Upper lobe of left lung (tissue), 6 donors: Measurements from ENCODE around the gene TAF4. TPM values are rescaled to one million over a fixed set of nuclear protein-coding genes. Genes with fewer than 3 reads are reported as not detected.

Experiments used
- ATAC-seq, 2 donors: fragments of 200-7000 bp; cut with Tn5 transposase; one replicate each; pipeline ENCODE4 v1.9.1; 2022; ENCODE audit warnings: mild to moderate bottlenecking in 2 of 2, moderate library complexity in 2 of 2; ENCODE audit not compliant: low FRiP score in 2 of 2
- DNase-seq, 2 donors: peaks; one replicate each; pipeline ENCODE4 v3.0.0-alpha.2; 2019 to 2020
- H3K27ac ChIP-seq, 4 donors: fragments of 200-600 bp; sonication (generic); one replicate each; pipeline ENCODE4 v1.5.1; 2016 to 2019
- H3K27me3 ChIP-seq, 4 donors: fragments of 200-600 bp; sonication (generic); one replicate each; pipeline ENCODE4 v1.5.1; 2017 to 2019
- H3K36me3 ChIP-seq, 4 donors: fragments of 200-600 bp; sonication (generic); one replicate each; pipeline ENCODE4 v1.5.1; 2016 to 2019
- H3K4me1 ChIP-seq, 4 donors: fragments of 200-600 bp; sonication (generic); one replicate each; pipeline ENCODE4 v1.5.1; 2018 to 2019
- H3K4me3 ChIP-seq, 4 donors: fragments of 200-600 bp; sonication (generic); one replicate each; pipeline ENCODE4 v1.5.1; 2017 to 2019; ENCODE audit warnings: mild to moderate bottlenecking in 2 of 4, moderate library complexity in 1 of 4
- H3K9me3 ChIP-seq, 4 donors: fragments of 200-600 bp; sonication (generic); one replicate each; pipeline ENCODE4 v1.5.1; 2018 to 2019
- EP300 ChIP-seq, 4 donors: sonication (generic); formaldehyde crosslinking; IDR thresholded peaks; one replicate each; pipeline ENCODE4 v1.5.1; 2017; ENCODE audit warnings: antibody characterized with exemption in 4 of 4, control low read depth in 2 of 4
- POLR2A ChIP-seq, 4 donors: fragments of 450-650 bp; IDR thresholded peaks; one replicate each; pipeline ENCODE4 v1.5.1; 2016 to 2017; ENCODE audit warnings: antibody characterized with exemption in 4 of 4, mild to moderate bottlenecking in 2 of 4
- POLR2AphosphoS5 ChIP-seq, 2 donors: sonication (generic); formaldehyde crosslinking; IDR thresholded peaks; one replicate each; pipeline ENCODE4 v1.5.1; 2017; ENCODE audit warnings: antibody characterized with exemption in 2 of 2
- whole genome bisulfite sequencing, 2 donors: methylation state at CpG; one replicate each; pipeline ENCODE4 v1.1.5; 2017 to 2018; 5-methylcytosine and 5-hydroxymethylcytosine counted together
- total RNA-seq, 6 donors: library from RNA; depleted of rRNA in 4 of 6; stranded (reverse); fragments of >200 nt in 4 of 6; gene quantifications; one replicate each; pipeline versions ENCODE4 v1.1.0 to v1.2.1, GENCODE V29; 2016 to 2021
- TF ChIP-seq, protein P1 (sequence below), 6 experiments: fragments of 450-650 bp in 4 of 6; fragments of 200-600 bp in 2 of 6; sonication (generic) in 2 of 6; IDR thresholded peaks; one replicate each; pipeline ENCODE4 v1.5.1; 2016 to 2019; ENCODE audit warnings: antibody characterized with exemption in 6 of 6
- donor health status: DM: no; HTN: no; CAD: no; lungs with moderate emphysema.
- donor health status: DM: no; HTN: yes; CAD: no; lungs with severe emphysema.

The TAF4 gene
- total RNA-seq, 6 donors from 2014 or later, result 13.0 to 44.0 (median 20.7) TPM

DNA sequence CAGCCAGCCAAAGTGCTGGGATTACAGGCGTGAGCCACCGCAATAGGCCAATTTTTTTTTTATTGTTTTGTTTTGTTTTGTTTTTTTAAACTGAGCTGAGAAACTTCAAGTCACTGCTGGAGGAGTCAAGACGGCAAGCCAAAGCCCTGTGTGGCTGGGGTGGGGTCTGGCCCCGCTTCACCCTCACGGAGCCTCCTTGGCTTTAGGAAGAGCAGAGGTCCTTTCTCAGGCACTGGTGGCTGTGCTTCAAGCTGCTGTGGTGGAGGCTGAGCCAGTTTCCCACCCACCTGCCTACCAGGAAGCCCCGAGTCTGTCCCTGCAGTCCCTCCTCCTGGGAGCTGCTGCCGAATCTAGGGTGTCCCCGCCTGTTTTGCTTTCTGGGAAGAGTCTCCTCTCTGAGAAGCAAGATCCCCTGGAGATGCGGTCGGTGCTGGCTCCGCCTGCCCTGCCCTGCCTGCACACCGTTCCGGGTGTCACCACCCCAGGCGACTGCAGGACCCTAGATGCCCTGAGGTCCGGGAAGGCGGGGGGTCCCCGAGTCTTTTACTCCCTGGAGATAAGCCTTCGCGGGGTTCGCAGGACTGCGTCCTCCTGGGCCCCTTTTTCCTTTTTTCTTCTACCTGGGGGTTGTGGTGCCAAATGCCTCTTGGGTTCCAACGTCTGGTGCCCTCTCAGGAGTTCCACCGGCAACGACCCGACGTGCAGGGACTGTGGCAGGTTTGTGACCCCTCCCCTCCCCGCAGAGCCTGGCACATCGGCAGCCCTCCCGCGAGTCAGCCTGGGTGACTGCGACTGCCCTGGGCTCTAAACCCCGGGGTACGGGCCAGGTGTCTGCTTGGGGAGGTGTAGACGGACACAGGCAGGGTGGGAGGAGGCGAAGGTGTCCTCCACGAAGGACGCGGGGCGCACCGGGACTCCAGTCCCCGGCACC, 100.7 kb downstream of the TAF4 start:
- Histone ChIP-seq H3K36me3 (no peaks in the 10 kb centered on the region), H3K27ac (no peak overlapping the region), H3K27me3 (peaks cover 0 to 18% (median 7%) of the 10 kb centered on the region in 4 donors), H3K4me1 (peaks cover 0 to 10% (median 2%) of the 10 kb centered on the region in 4 donors), H3K4me3 (no peak overlapping the region), H3K9me3 (no peaks in the 10 kb centered on the region)
- no peak for DNase-seq
- no peak for ATAC-seq
- no peak for TF ChIP-seq EP300 (IDR thresholded peaks at IDR 0.05)
- TF ChIP-seq, protein P1, sequence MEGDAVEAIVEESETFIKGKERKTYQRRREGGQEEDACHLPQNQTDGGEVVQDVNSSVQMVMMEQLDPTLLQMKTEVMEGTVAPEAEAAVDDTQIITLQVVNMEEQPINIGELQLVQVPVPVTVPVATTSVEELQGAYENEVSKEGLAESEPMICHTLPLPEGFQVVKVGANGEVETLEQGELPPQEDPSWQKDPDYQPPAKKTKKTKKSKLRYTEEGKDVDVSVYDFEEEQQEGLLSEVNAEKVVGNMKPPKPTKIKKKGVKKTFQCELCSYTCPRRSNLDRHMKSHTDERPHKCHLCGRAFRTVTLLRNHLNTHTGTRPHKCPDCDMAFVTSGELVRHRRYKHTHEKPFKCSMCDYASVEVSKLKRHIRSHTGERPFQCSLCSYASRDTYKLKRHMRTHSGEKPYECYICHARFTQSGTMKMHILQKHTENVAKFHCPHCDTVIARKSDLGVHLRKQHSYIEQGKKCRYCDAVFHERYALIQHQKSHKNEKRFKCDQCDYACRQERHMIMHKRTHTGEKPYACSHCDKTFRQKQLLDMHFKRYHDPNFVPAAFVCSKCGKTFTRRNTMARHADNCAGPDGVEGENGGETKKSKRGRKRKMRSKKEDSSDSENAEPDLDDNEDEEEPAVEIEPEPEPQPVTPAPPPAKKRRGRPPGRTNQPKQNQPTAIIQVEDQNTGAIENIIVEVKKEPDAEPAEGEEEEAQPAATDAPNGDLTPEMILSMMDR (IDR thresholded peaks at IDR 0.05), result no peak
- TF ChIP-seq POLR2AphosphoS5 (IDR thresholded peaks at IDR 0.05), result no peak
- WGBS, 2 donors, result 42 to 48% methylated on average over 25 to 41 of the region's 41 CpGs

DNA sequence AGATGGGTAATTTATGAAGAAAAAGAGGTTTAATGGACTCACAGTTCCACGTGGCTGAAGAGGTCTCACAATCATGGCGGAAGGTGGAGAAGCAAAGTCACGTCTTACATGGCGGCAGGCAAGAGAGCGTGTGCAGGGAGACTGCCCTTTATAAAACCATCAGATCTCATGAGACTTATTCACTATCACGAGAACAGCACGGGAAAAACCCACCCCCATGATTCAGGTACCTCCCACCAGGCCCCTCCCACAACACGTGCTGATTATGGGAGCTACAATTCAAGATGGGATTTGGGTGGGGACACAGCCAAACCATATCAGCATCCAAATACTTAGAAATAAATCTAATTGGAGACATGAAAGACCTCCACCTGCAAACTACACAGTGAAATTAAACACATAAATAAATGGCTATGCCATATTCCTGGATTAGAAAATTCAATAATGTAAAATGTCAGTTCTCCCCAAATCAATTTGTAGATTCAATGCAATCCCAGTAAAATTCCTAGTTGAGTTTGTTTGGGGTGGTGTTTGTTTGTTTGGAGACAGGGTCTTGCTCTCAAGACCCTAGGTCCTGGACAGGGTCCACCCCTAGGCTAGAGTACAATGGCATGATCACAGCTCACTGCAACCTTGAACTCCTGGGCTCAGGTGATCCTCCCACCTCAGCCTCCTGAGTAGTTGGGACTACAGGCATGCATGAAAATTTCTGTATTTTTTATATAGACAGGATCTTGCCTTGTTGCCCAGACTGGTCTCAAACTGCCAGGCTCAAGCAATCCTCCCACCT, 101.6 kb downstream of the TAF4 start:
- peaks cover 0 to 10% (median 2%) of the 10 kb centered on the region in 4 donors for H3K4me1 ChIP-seq
- WGBS, 2 donors, result 87 to 90% methylated on average over 8 of the region's 8 CpGs
- no peak for TF ChIP-seq EP300 (IDR thresholded peaks at IDR 0.05)
- no peak for TF ChIP-seq POLR2AphosphoS5 (IDR thresholded peaks at IDR 0.05)
- TF ChIP-seq POLR2A (IDR thresholded peaks at IDR 0.05), result no peak
- TF ChIP-seq, protein P1 (IDR thresholded peaks at IDR 0.05), result no peak
- no peaks in the 10 kb centered on the region for H3K36me3 ChIP-seq
- no peaks in the 10 kb centered on the region for H3K9me3 ChIP-seq
- H3K27me3 ChIP-seq, result peaks cover 0 to 18% (median 7%) of the 10 kb centered on the region in 4 donors
- ATAC-seq (no peak), DNase-seq (no peak)
- no peak overlapping the region for H3K4me3 ChIP-seq
- no peak overlapping the region for H3K27ac ChIP-seq

DNA sequence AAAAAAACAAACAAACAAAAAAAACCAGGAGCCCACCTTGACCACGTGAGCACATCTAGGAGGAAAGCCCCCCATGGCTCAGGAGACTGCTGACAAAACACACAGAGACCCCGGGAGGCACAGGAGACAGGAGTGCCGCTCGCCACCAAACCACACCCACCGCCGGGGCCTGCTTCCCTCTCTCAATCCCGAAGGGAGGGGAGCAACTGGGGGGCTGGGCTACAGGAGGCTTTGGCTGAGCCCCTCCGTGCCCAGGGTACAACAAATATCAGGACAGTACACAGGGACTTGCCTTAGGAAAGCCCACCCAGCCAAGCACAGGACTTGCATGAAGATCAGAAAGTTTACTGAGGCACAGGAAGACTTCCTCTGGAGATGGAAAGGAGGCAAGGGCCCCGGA, 102.5 kb downstream of the TAF4 start:
- H3K4me1 ChIP-seq, result peaks cover 0 to 10% (median 2%) of the 10 kb centered on the region in 4 donors
- 73 to 77% methylated on average over 9 of the region's 9 CpGs for WGBS, 2 donors
- no peaks in the 10 kb centered on the region for H3K36me3 ChIP-seq
- H3K27me3 ChIP-seq, result peaks cover 0 to 18% (median 7%) of the 10 kb centered on the region in 4 donors
- no peak for TF ChIP-seq POLR2A (IDR thresholded peaks at IDR 0.05)
- DNase-seq, result no peak
- no peak overlapping the region for H3K4me3 ChIP-seq
- H3K27ac ChIP-seq, result no peak overlapping the region
- ATAC-seq, result no peak
- no peaks in the 10 kb centered on the region for H3K9me3 ChIP-seq

DNA sequence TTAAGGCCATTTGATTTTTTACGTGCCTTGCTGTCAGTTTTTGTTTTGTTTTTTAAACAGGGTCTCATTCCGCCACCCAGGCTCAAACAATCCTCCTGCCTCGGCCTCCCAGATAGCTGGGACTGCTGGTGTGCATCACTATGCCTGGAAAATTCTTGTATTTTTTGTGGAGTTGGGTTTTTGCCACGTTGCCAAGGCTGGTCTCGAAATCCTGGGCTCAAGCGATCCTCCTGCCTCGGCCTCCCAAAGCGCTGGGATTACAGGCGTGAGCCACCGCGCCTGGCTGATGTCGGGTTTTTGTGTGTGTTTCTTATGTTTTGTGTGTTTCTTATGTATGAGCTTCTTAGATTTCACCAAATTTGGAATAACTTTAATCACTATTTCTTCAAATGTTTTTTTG, 104.8 kb downstream of the TAF4 start:
- no peak for DNase-seq
- WGBS, 2 donors, result 93 to 94% methylated on average over 12 of the region's 12 CpGs
- no peak for ATAC-seq

DNA sequence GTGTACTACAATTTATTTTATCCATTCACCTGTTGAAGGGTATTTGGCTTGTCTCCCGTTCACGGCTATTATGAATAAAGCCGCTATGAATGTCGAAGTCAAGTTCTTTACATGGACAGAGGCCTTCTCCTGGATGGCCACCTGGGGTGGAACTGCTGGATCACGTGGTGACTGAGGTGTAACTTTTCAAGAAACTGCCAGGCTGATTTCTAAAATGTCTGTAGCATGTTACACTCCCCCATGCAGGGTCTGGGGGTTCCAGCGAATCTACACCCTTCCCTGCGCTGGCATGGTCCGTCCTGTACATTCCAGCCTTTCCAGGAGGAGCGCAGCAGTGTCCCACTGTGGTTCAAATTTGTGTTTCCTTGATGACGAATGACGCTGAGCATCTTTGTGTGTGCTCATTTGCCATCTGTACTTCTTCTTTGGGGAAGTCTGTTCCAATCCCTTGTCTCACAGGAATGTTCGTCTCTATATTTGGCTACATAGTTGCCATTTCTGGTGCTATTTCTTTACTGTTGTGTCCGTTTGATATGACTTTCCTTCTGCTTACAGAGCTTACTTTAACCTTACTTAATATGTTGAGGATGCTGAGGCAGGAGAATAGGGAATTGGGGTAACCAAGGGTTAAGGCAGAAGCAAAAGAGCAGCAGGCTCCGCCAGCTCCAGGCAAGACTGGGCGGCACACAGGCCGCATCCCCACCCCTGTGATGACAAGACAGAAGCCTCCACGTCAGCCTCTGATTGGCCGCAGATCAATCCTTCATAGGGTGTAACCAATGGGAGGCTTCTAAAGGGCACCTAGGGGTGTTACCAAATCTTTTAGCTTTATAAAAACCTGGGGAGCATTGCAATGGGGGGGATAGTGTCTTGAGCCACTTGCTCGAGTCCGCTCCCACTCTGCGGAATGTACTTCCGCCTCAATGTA, 106.6 kb downstream of the TAF4 start:
- no peak overlapping the region for H3K4me3 ChIP-seq
- H3K27ac ChIP-seq, result no peak overlapping the region
- H3K36me3 ChIP-seq, result no peaks in the 10 kb centered on the region
- WGBS, 2 donors, result 72 to 76% methylated on average over 22 of the region's 22 CpGs
- H3K27me3 ChIP-seq, result no peaks in the 10 kb centered on the region
- DNase-seq (no peak), ATAC-seq (no peak)
- H3K4me1 ChIP-seq, result no peaks in the 10 kb centered on the region
- TF ChIP-seq EP300 (IDR thresholded peaks at IDR 0.05) (no peak), POLR2AphosphoS5 (IDR thresholded peaks at IDR 0.05) (no peak), POLR2A (IDR thresholded peaks at IDR 0.05) (no peak)
- TF ChIP-seq, protein P1 (IDR thresholded peaks at IDR 0.05), result no peak
- no peaks in the 10 kb centered on the region for H3K9me3 ChIP-seq

More for the DNA sequence above, 104.8 kb downstream of the TAF4 start:
- no peaks in the 10 kb centered on the region for H3K9me3 ChIP-seq
- H3K4me3 ChIP-seq, result no peak overlapping the region
- no peaks in the 10 kb centered on the region for H3K36me3 ChIP-seq
- no peak overlapping the region for H3K27ac ChIP-seq
- TF ChIP-seq EP300 (IDR thresholded peaks at IDR 0.05), result no peak
- H3K4me1 ChIP-seq, result peaks cover 0 to 7% (median 2%) of the 10 kb centered on the region in 4 donors
- H3K27me3 ChIP-seq, result peaks cover 0 to 12% (median 6%) of the 10 kb centered on the region in 4 donors
